Mucosa of descending colon (tissue), 3 donors: ENCODE results near the gene MIER2. TPM values are rescaled to one million over a fixed set of nuclear protein-coding genes. Genes with fewer than 3 reads are reported as not detected.

Experiments used
- ATAC-seq: fragments of 200-7000 bp; cut with Tn5 transposase; one replicate; pipeline ENCODE4 v1.9.1; 2020; ENCODE audit warnings: mild to moderate bottlenecking, moderate library complexity
- DNase-seq, 3 donors: peaks; one replicate each; pipeline ENCODE4 v3.0.0-alpha.2; 2020
- H3K36me3 ChIP-seq: fragments of 200-600 bp; one replicate; pipeline ENCODE4 v1.8.0; 2021; ENCODE audit warnings: low read depth, mild to moderate bottlenecking
- H3K4me1 ChIP-seq: fragments of 200-600 bp; one replicate; pipeline ENCODE4 v1.8.0; 2021; ENCODE audit warnings: low read depth, mild to moderate bottlenecking
- H3K4me3 ChIP-seq: fragments of 200-600 bp; one replicate; pipeline ENCODE4 v1.8.0; 2021; ENCODE audit warnings: mild to moderate bottlenecking
- H3K9me3 ChIP-seq: fragments of 200-600 bp; one replicate; pipeline ENCODE4 v1.8.0; 2021; ENCODE audit warnings: mild to moderate bottlenecking
- CTCF ChIP-seq: fragments of 200-600 bp; IDR thresholded peaks from one replicate; pipeline ENCODE4 v1.8.0; 2022; ENCODE audit warnings: antibody characterized with exemption, mild to moderate bottlenecking
- intact Hi-C, 2 donors: fragments of 100-400 bp; cut with DNase I in 1 of 2; cut with micrococcal nuclease in 1 of 2; formaldehyde crosslinking; loops; one replicate each; pipeline versions ENCODE4 v1.11.0 to v1.11.1; 2022; cut with DNase I, micrococcal nuclease
- total RNA-seq, 3 donors: library from RNA; stranded (reverse); fragmentation: NEBNext Ultra II Directional in 2 of 3; extraction: Animal tissue kit (Norgen Biotek cat#: 25700) in 2 of 3; gene quantifications; one replicate each; pipeline versions ENCODE4 v1.2.1 to v1.2.4, GENCODE V29; 2021 to 2023
- donor health status: DM: no; HTN: no; CAD: no; lungs with moderate emphysema.
- donor health status: DM: no; HTN: no; CAD: no.
- donor health status: DM: no; HTN: yes; CAD: no.

MIER2 gene
- total RNA-seq, 3 donors from 2014 or later, result 13.4 to 28.3 (median 13.7) TPM

- Histone ChIP-seq H3K4me3 (no peak overlapping the region), H3K36me3 (no peaks in the 10 kb centered on the region), H3K9me3 (no peaks in the 10 kb centered on the region), H3K4me1 (no peaks in the 10 kb centered on the region)
- DNase-seq, result no peak
- no peak for ATAC-seq
- no peak for TF ChIP-seq CTCF
- intact Hi-C loops, result no loop called here
Measured at GRCh38 chr19:378706-379105, 34.1 kb upstream of the MIER2 start.

GRCh38 chr19:377801-378581 lies 33.4 kb upstream of the MIER2 start:
- H3K4me1 ChIP-seq, result no peaks in the 10 kb centered on the region
- no peak overlapping the region for H3K4me3 ChIP-seq
- no peak for TF ChIP-seq CTCF
- DNase-seq, result no peak
- H3K9me3 ChIP-seq, result no peaks in the 10 kb centered on the region
- no peaks in the 10 kb centered on the region for H3K36me3 ChIP-seq
- intact Hi-C loops, result no loop called here
- ATAC-seq, result no peak

GRCh38 chr19:376111-376470 lies 31.5 kb upstream of the MIER2 start:
- ATAC-seq (no peak), DNase-seq (no peak)
- Histone ChIP-seq H3K4me1 (no peaks in the 10 kb centered on the region), H3K36me3 (no peaks in the 10 kb centered on the region), H3K9me3 (no peaks in the 10 kb centered on the region), H3K4me3 (no peak overlapping the region)
- intact Hi-C loops, result no loop called here
- TF ChIP-seq CTCF, result no peak

DNA sequence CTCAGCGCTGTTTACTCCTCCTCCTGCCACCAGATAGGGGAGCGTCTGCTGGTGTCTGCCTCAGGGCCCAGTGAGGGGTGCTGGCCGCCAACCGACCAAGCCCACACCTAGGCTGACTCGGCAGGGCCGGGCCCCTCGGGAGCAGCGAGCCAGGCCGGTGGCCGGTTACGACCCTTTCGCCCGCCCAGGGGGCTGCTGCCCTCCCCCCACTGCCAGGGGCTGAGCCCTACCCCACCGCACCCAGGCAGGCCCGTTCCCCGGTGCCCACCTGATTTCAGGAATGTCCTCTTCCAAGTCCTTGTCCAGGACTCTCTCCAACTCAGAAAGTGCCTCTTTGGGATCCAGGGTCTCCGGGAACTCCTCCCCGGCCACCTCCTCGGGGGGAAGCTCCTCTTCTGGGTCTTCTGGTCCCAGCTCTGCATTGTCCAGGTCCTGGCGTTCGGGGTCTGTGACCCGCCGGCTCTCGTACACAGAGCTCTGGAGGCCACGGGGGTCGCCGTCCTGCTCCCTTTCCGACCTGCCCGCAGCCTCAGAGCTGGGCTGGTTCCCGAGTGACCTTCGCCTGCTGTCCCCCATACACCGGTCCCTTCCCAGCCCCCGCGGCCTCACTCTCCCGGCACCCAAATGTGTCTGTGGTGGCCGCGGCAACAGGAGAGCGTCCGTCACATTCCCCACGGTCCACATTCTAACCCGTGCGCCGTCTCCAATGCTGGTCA lies 31.0 kb upstream of the MIER2 start:
- DNase-seq (no peak), ATAC-seq (no peak)
- no peaks in the 10 kb centered on the region for H3K9me3 ChIP-seq
- intact Hi-C loops, result no loop called here
- no peak for TF ChIP-seq CTCF
- H3K4me1 ChIP-seq, result no peaks in the 10 kb centered on the region
- no peaks in the 10 kb centered on the region for H3K36me3 ChIP-seq
- no peak overlapping the region for H3K4me3 ChIP-seq

DNA sequence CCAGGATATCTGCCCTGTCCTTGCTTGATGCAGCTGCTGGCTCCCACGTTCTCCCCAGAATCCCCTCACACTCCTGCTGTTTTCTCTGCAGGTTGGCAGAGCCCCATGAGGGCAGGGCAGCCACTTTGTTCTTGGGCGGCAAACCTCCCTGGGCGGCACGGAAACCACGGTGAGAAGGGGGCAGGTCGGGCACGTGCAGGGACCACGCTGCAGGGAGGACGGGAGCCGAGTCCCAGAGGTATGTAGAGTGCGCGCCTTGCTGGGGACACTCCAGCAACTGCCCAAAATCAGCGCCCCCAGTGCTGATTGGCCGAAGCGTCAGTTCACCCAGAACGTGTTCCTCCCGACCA lies 30.3 kb upstream of the MIER2 start:
- Histone ChIP-seq H3K4me3 (no peak overlapping the region), H3K9me3 (no peaks in the 10 kb centered on the region), H3K36me3 (no peaks in the 10 kb centered on the region), H3K4me1 (no peaks in the 10 kb centered on the region)
- no peak for DNase-seq
- ATAC-seq, result no peak
- intact Hi-C loops, result no loop called here
- no peak for TF ChIP-seq CTCF
